Spleen (tissue), 11 donors: ENCODE measurements around the gene TBC1D2. TPM values are rescaled to one million over a fixed set of nuclear protein-coding genes. Genes with fewer than 3 reads are reported as not detected.
A peak's percentile ranks its signal among the peaks of the same experiment; 100 is the strongest.

Experiments
- DNase-seq: peaks from one replicate; pipeline ENCODE4 v3.0.0-alpha.2; 2020
- H3K27ac ChIP-seq, 8 donors: fragments of 200-600 bp; sonication (generic) in 7 of 8; 1 replicate in 4 of 8; 2 replicates in 4 of 8; pipeline versions ENCODE4 v1.5.0 to v1.8.0; 2016 to 2021; ENCODE audit warnings: inconsistent platforms in 4 of 8, mild to moderate bottlenecking in 4 of 8, moderate library complexity in 1 of 8
- H3K27me3 ChIP-seq, 7 donors: fragments of 200-600 bp; sonication (generic) in 6 of 7; replicated peaks in 1 of 7; 1 replicate in 4 of 7; 2 replicates in 3 of 7; pipeline versions ENCODE4 v1.5.0 to v1.8.0; 2016 to 2021; ENCODE audit warnings: inconsistent platforms in 3 of 7, mild to moderate bottlenecking in 1 of 7
- H3K36me3 ChIP-seq, 6 donors: fragments of 200-600 bp; sonication (generic) in 5 of 6; 1 replicate in 4 of 6; 2 replicates in 2 of 6; pipeline versions ENCODE4 v1.5.0 to v1.8.0; 2016 to 2021; ENCODE audit warnings: inconsistent platforms in 2 of 6
- H3K4me1 ChIP-seq, 6 donors: fragments of 200-600 bp; sonication (generic) in 5 of 6; 1 replicate in 3 of 6; 2 replicates in 3 of 6; pipeline versions ENCODE4 v1.5.0 to v1.8.0; 2016 to 2021; ENCODE audit warnings: inconsistent platforms in 3 of 6
- H3K4me3 ChIP-seq, 8 donors: fragments of 200-600 bp; sonication (generic) in 7 of 8; 1 replicate in 4 of 8; 2 replicates in 4 of 8; pipeline versions ENCODE4 v1.5.0 to v1.8.0; 2016 to 2021; ENCODE audit warnings: inconsistent platforms in 4 of 8, mild to moderate bottlenecking in 4 of 8, moderate library complexity in 2 of 8
- H3K9me3 ChIP-seq, 8 donors: fragments of 200-600 bp; sonication (generic) in 7 of 8; 1 replicate in 4 of 8; 2 replicates in 4 of 8; pipeline versions ENCODE4 v1.5.0 to v1.8.0; 2016 to 2021; ENCODE audit warnings: inconsistent platforms in 4 of 8
- POLR2A ChIP-seq, 3 donors: fragments of 450-650 bp; IDR thresholded peaks; one replicate each; pipeline ENCODE4 v1.5.1; 2017; ENCODE audit warnings: antibody characterized with exemption in 3 of 3, mild to moderate bottlenecking in 1 of 3
- POLR2AphosphoS5 ChIP-seq, 3 donors: sonication (generic); formaldehyde crosslinking; IDR thresholded peaks; one replicate each; pipeline ENCODE4 v1.5.1; 2017; ENCODE audit warnings: antibody characterized with exemption in 3 of 3
- WGBS, 5 donors: extraction: QIAGEN DNeasy Blood & Tissue Kit in 3 of 5; methylation state at CpG; one replicate each; pipeline versions ENCODE4 v1.1.5 to v1.1.7; 2013 to 2018; 5-methylcytosine and 5-hydroxymethylcytosine counted together
- intact Hi-C: fragments of 100-400 bp; cut with DNase I; formaldehyde crosslinking; loops from one replicate; pipeline ENCODE4 v1.15.0; 2023; ENCODE audit warnings: low total_unique reads
- polyA plus RNA-seq, 3 donors: library from polyadenylated mRNA; stranded (reverse); fragments of 200-250 nt; gene quantifications; one replicate each; pipeline ENCODE4 v1.2.1, GENCODE V29; 2013
- total RNA-seq, 7 donors: library from RNA; depleted of rRNA in 3 of 7; stranded (reverse); fragments of >200 nt in 3 of 7; fragmentation: NEBNext Ultra II Directional in 4 of 7; extraction: Animal tissue kit (Norgen Biotek cat#: 25700) in 4 of 7; gene quantifications; one replicate each; pipeline versions ENCODE4 v1.1.0 to v1.2.1, GENCODE V29; 2016 to 2021
- TF ChIP-seq, protein P1 (sequence below), 11 experiments: fragments of 200-600 bp in 7 of 11; fragments of 450-650 bp in 4 of 11; sonication (generic) in 4 of 11; IDR thresholded peaks in 8 of 11; conservative IDR thresholded peaks in 3 of 11; 1 replicate in 7 of 11; 2 replicates in 4 of 11; pipeline versions ENCODE4 v1.4.0 to v1.8.0; 2016 to 2021; ENCODE audit warnings: antibody characterized with exemption in 11 of 11, inconsistent platforms in 4 of 11, mild to moderate bottlenecking in 1 of 11
- donor health status: healthy with polysubstance abuse.
- donor health status: DM: no; HTN: no; CAD: no; lungs with moderate emphysema.
- donor health status: DM: no; HTN: no; CAD: no.
- donor health status: Bipolar disorder and iron deficiency.
- donor health status: healthy.
- donor health status: DM: no; HTN: no; CAD: no.
- donor health status: DM: yes; HTN: yes; CAD: no.

The TBC1D2 gene
- total and polyA plus RNA-seq, 10 donors = 2.7 to 27.2 (median 12.4) TPM

DNA sequence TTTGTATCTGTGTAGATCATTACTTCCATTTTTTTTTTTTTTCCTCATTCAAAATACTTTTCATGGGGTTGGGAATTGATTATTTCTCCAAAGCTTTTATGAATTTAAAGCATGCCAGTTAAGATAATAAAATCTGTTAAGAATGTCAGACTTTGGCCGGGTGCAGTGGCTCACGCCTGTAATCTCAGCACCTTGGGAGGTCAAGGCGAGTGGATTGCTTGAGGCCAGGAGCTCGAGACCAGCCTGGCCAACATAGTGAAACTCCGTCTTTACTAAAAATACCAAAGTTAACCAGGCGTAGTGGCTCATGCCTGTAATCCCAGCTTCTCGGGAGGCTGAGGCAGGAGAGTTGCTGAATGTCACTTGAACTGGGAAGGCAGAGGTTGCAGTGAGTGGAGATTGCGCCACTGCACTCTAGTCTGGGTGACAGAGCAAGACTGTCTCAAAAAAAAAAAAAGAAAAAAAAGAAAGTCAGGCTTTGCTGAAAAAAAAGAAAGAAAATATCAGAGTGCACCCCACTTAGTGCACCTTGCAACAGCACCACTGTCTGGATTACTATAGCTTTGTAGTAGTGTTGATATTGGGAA, 18.5 kb downstream of the TBC1D2 start:
- Histone ChIP-seq H3K4me3 (no peak overlapping the region), H3K27me3 (no peaks in the 10 kb centered on the region), H3K9me3 (no peaks in the 10 kb centered on the region), H3K4me1 (peaks cover 0 to 43% (median 4%) of the 10 kb centered on the region in 6 donors), H3K27ac (peak overlapping the region in 2 of 8 donors; percentile 18 to 21), H3K36me3 (peaks cover 0 to 76% (median 5%) of the 10 kb centered on the region in 6 donors)
- TF ChIP-seq POLR2A (IDR thresholded peaks at IDR 0.05) (no peak), POLR2AphosphoS5 (IDR thresholded peaks at IDR 0.05) (no peak)
- TF ChIP-seq, protein P1, sequence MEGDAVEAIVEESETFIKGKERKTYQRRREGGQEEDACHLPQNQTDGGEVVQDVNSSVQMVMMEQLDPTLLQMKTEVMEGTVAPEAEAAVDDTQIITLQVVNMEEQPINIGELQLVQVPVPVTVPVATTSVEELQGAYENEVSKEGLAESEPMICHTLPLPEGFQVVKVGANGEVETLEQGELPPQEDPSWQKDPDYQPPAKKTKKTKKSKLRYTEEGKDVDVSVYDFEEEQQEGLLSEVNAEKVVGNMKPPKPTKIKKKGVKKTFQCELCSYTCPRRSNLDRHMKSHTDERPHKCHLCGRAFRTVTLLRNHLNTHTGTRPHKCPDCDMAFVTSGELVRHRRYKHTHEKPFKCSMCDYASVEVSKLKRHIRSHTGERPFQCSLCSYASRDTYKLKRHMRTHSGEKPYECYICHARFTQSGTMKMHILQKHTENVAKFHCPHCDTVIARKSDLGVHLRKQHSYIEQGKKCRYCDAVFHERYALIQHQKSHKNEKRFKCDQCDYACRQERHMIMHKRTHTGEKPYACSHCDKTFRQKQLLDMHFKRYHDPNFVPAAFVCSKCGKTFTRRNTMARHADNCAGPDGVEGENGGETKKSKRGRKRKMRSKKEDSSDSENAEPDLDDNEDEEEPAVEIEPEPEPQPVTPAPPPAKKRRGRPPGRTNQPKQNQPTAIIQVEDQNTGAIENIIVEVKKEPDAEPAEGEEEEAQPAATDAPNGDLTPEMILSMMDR (IDR thresholded peaks at IDR 0.05 in 8 of 11, conservative IDR thresholded peaks at IDR 0.05 in 3 of 11) = no peak
- 72 to 93% (median 82%) methylated on average over 8 of the region's 8 CpGs for WGBS, 5 donors
- intact Hi-C loops = no loop called here
- no peak for DNase-seq

DNA sequence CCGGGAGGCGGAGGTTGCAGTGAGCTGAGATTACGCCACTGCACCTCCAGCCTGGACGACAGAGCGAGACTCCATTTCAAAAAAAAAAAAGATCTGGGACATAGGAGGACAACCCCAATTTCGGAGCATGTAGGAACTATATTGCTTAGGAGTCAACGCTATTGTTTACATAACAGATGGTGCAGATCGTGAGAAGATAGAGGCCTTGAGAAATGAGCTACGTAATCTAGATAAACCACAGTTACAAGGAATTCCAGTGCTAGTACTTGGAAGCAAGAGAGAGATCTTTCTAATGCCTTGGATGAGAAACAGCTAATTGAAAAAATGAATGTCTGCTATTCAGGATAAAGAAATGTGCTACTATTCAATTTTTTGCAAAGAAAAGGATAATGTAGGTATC, 20.3 kb downstream of the TBC1D2 start:
- 85 to 94% (median 90%) methylated on average over 9 of the region's 9 CpGs for WGBS, 5 donors
- intact Hi-C loops = no loop called here

DNA sequence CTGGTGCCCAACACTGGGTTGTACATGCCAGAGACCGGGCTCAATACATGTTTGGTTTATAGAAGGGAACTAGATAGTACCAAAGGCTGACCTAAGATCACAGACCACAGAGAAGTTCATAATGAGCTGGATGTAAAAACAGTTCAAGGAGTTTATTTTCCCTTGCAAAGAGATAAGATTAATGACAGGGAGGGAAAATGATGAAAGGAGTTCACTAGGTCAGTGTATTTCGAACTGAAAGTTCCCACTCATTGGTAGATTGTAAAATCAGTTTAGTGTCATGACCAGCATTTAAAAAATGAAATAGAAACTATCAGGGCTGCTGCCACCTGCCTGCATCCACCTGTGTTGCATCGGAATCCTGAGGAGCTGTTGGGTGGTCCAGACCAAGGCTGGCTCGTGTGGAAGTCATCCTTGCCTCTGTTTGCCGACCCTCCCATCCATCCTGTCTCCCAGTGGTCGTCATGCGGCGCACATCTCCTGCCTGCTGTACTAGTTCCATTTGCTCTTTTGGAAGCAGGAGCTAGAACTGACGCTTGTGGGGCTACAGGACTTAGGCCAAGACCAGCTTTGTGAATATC, 21.1 kb downstream of the TBC1D2 start:
- WGBS, 5 donors = 84 to 93% (median 87%) methylated on average over 9 of the region's 9 CpGs
- Histone ChIP-seq H3K27me3 (no peaks in the 10 kb centered on the region), H3K36me3 (peaks cover 0 to 76% (median 5%) of the 10 kb centered on the region in 6 donors), H3K4me1 (peaks cover 0 to 32% (median 0%) of the 10 kb centered on the region in 6 donors), H3K27ac (no peak overlapping the region), H3K4me3 (no peak overlapping the region), H3K9me3 (no peaks in the 10 kb centered on the region)
- DNase-seq = no peak
- TF ChIP-seq POLR2AphosphoS5 (IDR thresholded peaks at IDR 0.05) (no peak), POLR2A (IDR thresholded peaks at IDR 0.05) (no peak)
- TF ChIP-seq, protein P1 (IDR thresholded peaks at IDR 0.05 in 8 of 11, conservative IDR thresholded peaks at IDR 0.05 in 3 of 11) = no peak
- intact Hi-C loops = no loop called here

More for the DNA sequence above, 20.3 kb downstream of the TBC1D2 start:
- Histone ChIP-seq H3K9me3 (no peaks in the 10 kb centered on the region), H3K4me3 (no peak overlapping the region), H3K36me3 (peaks cover 0 to 74% (median 5%) of the 10 kb centered on the region in 6 donors), H3K27ac (no peak overlapping the region), H3K27me3 (no peaks in the 10 kb centered on the region), H3K4me1 (peaks cover 0 to 33% (median 0%) of the 10 kb centered on the region in 6 donors)
- TF ChIP-seq POLR2A (IDR thresholded peaks at IDR 0.05) (no peak), POLR2AphosphoS5 (IDR thresholded peaks at IDR 0.05) (no peak)
- TF ChIP-seq, protein P1 (IDR thresholded peaks at IDR 0.05 in 8 of 11, conservative IDR thresholded peaks at IDR 0.05 in 3 of 11) = no peak
- DNase-seq = no peak

DNA sequence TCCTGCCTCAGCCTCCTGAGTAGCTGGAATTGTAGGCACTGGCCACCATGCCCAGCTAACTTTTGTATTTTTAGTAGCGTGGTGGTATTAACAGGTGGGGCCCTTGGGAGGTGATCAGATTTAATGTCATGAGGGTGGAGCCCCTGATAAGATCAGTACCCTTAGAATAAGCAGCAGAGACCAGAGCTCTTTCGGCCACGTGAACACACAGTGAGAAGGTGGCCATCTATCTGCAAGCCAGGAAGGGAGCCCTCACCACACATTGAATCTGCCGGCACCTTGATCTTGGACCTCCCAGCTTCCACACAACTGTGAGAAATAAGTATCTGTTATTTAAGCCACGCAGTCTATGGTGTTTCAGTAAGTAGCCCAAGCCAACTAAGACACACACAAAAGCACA, 22.5 kb downstream of the TBC1D2 start:
- TF ChIP-seq POLR2A (IDR thresholded peaks at IDR 0.05) = no peak
- TF ChIP-seq, protein P1 (IDR thresholded peaks at IDR 0.05 in 8 of 11, conservative IDR thresholded peaks at IDR 0.05 in 3 of 11) = no peak
- no peak for TF ChIP-seq POLR2AphosphoS5 (IDR thresholded peaks at IDR 0.05)
- Histone ChIP-seq H3K9me3 (no peaks in the 10 kb centered on the region), H3K4me3 (no peak overlapping the region), H3K27ac (peak overlapping the region in 5 of 8 donors; percentile 5 to 68 (median 62)), H3K27me3 (no peaks in the 10 kb centered on the region), H3K36me3 (peaks cover 0 to 84% (median 17%) of the 10 kb centered on the region in 6 donors), H3K4me1 (peaks cover 0 to 32% (median 0%) of the 10 kb centered on the region in 6 donors)
- 89 to 98% (median 93%) methylated on average over 5 of the region's 5 CpGs for WGBS, 5 donors
- intact Hi-C loops = no loop called here
- DNase-seq = no peak
